Right lobe of liver (tissue), 4 donors: ENCODE results near the gene PTPDC1.

Experiments
- POLR2A ChIP-seq: fragments of 450-650 bp; IDR thresholded peaks from one replicate; pipeline ENCODE4 v1.6.1; 2017; ENCODE audit warnings: antibody characterized with exemption, mild to moderate bottlenecking
- TF ChIP-seq, protein P1 (sequence below), 4 donors: fragments of 200-600 bp in 3 of 4; fragments of 450-650 bp in 1 of 4; IDR thresholded peaks; one replicate each; pipeline versions ENCODE4 v1.5.1 to v1.8.0; 2016 to 2022; ENCODE audit warnings: antibody characterized with exemption in 4 of 4, mild to moderate bottlenecking in 2 of 4
- donor health status: DM: no; HTN: no; CAD: no.
- donor health status: DM: no; HTN: no; CAD: no.
- donor health status: DM: no; HTN: yes; CAD: no.

DNA sequence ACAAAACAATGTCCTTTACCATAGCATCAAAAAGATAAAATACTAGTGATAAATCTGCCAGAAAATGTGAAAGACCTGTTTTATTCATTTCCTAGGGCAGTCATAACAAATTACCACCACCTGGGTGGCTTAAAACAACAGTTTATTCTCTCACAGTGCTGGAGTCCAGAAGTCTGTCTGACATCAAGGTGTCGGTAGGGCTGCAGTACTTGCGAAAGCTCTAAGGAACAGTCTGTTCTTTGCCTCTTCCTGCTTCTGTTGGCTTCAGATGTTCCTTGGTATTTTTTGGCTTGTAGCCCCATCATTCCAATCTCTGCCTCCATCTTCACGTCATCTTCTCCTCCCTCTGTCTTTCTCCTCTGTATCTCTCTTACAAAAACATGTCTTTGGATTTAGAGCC, 51.0 kb downstream of the PTPDC1 start:
- TF ChIP-seq, protein P1, sequence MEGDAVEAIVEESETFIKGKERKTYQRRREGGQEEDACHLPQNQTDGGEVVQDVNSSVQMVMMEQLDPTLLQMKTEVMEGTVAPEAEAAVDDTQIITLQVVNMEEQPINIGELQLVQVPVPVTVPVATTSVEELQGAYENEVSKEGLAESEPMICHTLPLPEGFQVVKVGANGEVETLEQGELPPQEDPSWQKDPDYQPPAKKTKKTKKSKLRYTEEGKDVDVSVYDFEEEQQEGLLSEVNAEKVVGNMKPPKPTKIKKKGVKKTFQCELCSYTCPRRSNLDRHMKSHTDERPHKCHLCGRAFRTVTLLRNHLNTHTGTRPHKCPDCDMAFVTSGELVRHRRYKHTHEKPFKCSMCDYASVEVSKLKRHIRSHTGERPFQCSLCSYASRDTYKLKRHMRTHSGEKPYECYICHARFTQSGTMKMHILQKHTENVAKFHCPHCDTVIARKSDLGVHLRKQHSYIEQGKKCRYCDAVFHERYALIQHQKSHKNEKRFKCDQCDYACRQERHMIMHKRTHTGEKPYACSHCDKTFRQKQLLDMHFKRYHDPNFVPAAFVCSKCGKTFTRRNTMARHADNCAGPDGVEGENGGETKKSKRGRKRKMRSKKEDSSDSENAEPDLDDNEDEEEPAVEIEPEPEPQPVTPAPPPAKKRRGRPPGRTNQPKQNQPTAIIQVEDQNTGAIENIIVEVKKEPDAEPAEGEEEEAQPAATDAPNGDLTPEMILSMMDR (IDR thresholded peaks at IDR 0.05) = no peak
- no peak for TF ChIP-seq POLR2A
